HS-27A (cell line): ENCODE measurements around the gene ETFB.
"Not testable (repeated sequence)": the region's sequence is repeated elsewhere in the genome, so short reads cannot be mapped to it uniquely, and the experiment has no call there.

Experiments used
- DNase-seq: peaks from one replicate; pipeline ENCODE4 v3.0.0-alpha.2; 2012; ENCODE audit warnings: low read depth, missing footprints

The ETFB gene

DNA sequence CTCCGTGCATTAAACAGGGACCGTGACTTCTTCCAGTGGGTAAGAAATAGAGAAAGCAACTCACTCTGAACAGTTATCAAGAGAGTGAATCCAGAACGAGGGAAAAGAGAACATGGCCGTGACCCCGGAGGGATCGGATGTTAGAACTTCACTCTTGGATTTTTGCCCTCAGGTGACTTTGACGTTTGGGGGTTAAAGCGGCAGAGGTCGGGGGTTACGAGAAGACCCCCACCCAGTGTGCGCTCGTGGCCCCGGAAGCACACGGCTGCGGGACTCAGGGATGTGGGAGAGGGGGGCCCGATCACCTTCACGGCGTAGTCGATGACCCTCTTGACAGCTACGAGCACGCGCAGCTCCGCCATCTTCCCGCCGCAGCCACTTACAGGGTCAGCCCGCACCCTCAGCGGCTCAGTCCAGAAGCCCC lies at the start of gene ETFB:
Gene ETFB, minus strand, starts transcription at position 424 of the 424 bp plus-strand sequence. Its CDS starts 62 bp downstream, at position 362.
- DNase-seq = no peak

- DNase-seq = no peak
These were observed 49.0 kb upstream of the ETFB start for GRCh38 chr19:51415187-51415586.

- no peak for DNase-seq
These were observed 45.0 kb upstream of the ETFB start for GRCh38 chr19:51410950-51411748.

DNA sequence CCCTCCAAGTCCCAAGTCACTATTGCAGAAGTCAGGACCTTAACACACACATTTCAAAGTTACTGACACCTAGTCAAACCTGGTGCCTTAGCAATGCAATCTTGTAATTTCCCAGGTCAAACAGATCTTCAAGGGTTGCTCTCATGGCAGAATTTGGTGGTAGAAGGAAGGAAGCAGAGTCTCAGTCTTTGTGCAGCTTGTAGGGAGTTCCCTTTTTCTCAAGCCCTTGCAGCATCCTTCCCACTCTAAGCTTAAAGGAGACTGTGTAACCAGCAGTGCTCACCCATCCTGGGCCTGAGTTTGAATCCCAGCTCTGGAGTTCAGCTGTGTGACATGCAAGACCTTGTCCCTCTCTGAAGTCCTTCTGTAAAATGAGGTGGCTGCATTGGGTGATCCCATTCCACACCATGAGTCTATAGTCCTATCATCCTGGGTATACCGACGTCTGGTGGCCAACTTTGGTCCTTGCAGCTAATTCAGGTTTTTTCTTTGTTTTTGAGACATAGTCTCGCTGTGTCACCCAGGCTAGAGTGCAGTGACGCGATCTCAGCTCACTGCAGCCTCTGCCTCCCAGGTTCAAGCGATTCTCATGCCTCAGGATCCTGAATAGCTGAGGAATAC lies 41.4 kb upstream of the ETFB start:
- DNase-seq = no peak

GRCh38 chr19:51402117-51402516 lies 35.9 kb upstream of the ETFB start:
- DNase-seq = no peak

GRCh38 chr19:51399936-51400335 lies 33.7 kb upstream of the ETFB start:
- DNase-seq = not testable (repeated sequence)

GRCh38 chr19:51399231-51399630 lies 33.0 kb upstream of the ETFB start:
- no peak for DNase-seq

DNA sequence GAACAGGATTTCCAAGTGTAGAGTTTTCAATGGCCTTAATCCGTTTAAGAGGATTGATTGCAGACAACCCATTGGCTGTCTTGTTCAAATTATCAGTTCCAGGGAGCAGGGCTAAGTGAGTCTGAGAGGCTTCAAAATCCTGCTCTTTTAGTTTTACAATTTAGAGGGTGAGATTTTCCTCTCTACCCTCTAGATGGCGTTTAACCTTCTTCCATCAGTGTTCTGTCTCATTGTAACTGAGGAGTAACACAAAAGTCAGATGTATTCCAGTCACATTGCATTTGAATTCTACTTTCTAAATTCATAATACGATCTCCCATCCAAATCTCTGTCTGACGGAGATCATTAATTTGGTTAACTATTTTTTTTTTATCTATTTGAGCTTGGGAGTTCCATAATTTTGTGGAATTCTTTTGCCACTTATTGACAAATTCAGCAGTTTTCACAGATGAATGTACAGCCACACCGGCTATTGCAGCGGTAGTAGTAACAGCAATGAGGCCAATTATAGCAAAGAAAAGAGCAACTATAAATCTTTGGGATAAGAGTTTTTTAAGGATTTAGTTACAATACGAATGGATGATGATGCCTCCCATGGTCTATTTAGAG lies 32.0 kb upstream of the ETFB start:
- DNase-seq = no peak

DNA sequence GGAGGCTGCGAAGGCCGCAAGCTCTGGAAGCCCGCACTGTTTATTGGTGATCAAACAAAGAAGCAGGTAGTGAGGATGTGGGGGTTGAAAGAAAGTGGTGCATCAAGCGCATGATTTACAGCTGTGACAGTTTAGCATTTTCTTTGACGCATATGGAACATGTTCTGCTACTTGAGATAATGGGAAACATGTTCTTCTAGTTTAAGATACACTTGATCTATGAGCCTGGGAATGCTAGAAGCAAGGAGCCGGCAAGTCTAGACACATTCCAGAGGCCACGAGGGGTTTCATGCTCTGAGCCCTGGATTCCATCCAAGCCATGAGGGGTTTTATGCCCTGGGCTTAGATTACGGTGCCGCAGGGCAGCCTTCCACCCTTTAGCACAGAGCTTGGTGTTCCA lies 31.3 kb upstream of the ETFB start:
- not testable (repeated sequence) for DNase-seq

GRCh38 chr19:51396175-51396574 lies 30.0 kb upstream of the ETFB start:
- DNase-seq = no peak

DNA sequence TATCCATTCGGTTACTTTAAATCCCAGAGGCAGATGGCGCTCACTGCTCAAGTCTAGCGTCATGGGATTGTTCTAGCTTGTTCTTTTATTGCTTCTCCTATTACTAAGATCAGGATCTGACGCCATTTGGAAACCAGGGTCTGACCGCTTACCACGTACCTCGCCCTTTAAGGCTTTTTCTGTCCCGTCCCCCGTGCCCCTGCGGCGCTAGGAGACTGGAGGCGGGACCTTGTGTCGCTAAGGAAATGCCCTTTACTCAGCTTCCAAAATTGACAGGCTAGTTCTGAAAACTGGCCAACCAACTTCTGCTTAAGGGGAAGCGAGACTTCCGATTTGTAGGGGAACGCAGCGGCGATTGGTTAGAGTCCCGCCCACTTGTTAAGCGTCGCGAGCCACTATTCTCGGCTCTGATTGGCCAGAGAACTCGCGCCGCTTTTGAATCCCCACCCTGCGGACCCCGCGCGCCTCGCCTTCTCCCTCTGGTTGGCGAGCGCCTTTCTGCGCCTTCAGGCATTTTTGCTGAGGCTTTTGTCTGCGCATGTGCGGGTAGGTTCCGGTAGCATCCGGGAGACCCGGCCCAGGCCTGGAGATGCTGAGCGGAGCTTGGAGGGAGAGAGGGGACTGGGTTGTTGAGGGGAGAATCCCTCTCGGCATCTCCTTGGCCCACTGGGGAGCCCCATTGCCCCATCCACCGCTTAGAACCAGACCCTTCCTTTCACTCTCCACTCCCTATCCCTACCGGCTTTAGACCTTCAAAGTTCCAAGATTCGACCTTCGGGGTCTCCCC lies 28.1 kb upstream of the ETFB start:
- peak; percentile 94 for DNase-seq

GRCh38 chr19:51392701-51393100 lies 26.5 kb upstream of the ETFB start:
- DNase-seq = no peak

- DNase-seq = no peak
These were observed 25.0 kb upstream of the ETFB start for GRCh38 chr19:51391073-51391611.

- DNase-seq = no peak
These were observed 23.0 kb upstream of the ETFB start for GRCh38 chr19:51389143-51389542.

DNA sequence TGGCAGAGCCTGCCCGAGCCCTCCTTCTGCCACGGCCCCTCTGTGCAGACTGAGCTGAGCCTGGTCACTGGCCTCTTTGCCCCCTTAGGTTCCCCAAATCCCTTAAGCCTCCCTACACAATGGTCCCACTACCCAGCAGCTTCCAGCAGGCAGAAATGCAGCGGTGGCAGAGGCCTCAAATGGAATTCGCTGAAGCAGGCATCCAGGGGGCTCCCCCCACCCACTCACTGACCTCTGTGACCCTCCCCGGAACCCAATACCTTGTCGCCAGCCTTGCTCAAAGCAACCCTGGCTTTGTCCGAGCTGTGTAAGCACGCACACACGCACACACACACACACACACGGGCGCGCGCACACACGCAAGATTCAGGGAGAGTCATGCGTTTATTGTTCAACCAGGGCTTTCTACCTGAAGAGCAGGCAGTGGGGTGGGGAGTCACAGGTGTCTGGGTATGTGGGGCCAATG lies 21.8 kb upstream of the ETFB start, which contains the start of gene LIM2:
Gene LIM2, minus strand, starts transcription at position 51 of the 466 bp plus-strand sequence. CDS start 531 bp downstream, outside the sequence.
- no peak for DNase-seq

GRCh38 chr19:51386882-51387520 lies 20.8 kb upstream of the ETFB start:
- DNase-seq = no peak

DNA sequence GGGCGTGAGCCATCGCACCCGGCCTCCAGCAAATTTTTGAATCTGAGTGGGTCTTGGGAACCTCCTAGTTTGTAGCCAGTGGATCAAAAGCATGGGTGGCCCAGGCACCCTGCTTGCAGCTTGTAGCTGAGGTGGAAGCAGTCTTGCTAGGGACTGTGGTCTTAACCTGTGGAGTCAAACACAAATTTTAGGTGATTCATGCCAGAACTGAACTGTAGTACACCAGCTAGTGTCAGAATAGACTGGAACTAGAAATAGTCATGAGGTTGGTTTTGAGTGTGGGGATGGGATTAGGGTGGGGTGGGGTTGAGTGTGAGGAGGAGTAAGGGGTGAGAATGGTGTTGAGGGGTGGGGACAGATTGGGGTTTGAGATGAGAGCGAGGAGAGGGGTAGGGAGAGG lies 15.8 kb upstream of the ETFB start:
- no peak for DNase-seq

- DNase-seq = no peak
These were observed 14.2 kb upstream of the ETFB start for GRCh38 chr19:51380379-51380778.

DNA sequence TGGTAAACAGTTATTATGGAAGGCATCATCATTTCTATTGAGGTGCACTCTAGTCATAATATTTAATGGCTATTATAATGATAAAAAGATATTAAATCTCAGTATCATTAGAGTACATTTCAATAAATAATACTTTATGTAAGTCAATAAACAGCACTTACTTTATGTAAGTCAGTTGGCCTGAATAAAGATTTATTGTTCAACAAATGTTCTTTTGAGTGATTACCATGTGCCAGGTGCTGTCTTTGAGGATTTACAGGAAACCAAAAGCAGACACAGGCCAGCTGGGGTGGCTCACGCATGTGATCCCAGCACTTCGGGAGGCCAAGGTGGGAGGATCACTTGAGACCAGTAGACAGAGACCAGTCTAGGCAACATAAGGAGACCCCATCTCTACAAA lies 11.2 kb upstream of the ETFB start:
- DNase-seq = no peak

- DNase-seq = no peak
These were observed 9.5 kb upstream of the ETFB start for GRCh38 chr19:51375504-51376221.
